ENCODE measurements around the gene STK39. TPM values are rescaled to one million over a fixed set of nuclear protein-coding genes. Genes with fewer than 3 reads are reported as not detected.

The STK39 gene
- total RNA-seq, 1 experiment from 2014 or later, result 22.1 TPM

- no CpG with 5 or more reads among the region's 6 CpGs for WGBS (ENCODE audit: extremely low coverage, insufficient read length, low lambda C conversion rate)
- Histone ChIP-seq H2AK5ac (ENCODE audit: insufficient read length, low read length) (no peak overlapping the region), H3K23me2 (ENCODE audit: insufficient read length, low read depth, low read length, poor library complexity, severe bottlenecking) (no peaks in the 10 kb centered on the region), H2AFZ (ENCODE audit: low read length) (no peak overlapping the region), H2BK12ac (ENCODE audit: insufficient read length, low read depth, low read length) (no peak overlapping the region), H2BK120ac (ENCODE audit: low read depth, low read length, poor library complexity, severe bottlenecking) (no peak overlapping the region), H2BK15ac (ENCODE audit: low read depth, low read length) (no peak overlapping the region), H3K4me1 (ENCODE audit: insufficient read depth, low read length) (peaks cover 8% of the 10 kb centered on the region; the same call in 1 of the 2 replicates), H2BK5ac (ENCODE audit: insufficient read length, low read length) (no peak overlapping the region), H2BK20ac (ENCODE audit: low read depth, low read length, poor library complexity, severe bottlenecking) (no peak overlapping the region), H3K9me3 (ENCODE audit: control insufficient read depth, low read depth, low read length) (no peaks in the 10 kb centered on the region), H4K8ac (replicated peaks; ENCODE audit: insufficient read length, low read depth, low read length) (no peak overlapping the region), H4K91ac (ENCODE audit: insufficient read length, low read depth, low read length) (no peak overlapping the region), H3K9ac (ENCODE audit: extremely low read depth, insufficient read length, low read length) (no peak overlapping the region), H3K4ac (ENCODE audit: low read depth, low read length) (no peak overlapping the region), H3K79me2 (ENCODE audit: insufficient read depth, low read length) (no peaks in the 10 kb centered on the region), H3K27ac (ENCODE audit: insufficient read length, low read depth, low read length) (no peak overlapping the region), H3K18ac (ENCODE audit: insufficient read length, low read depth, low read length) (no peak overlapping the region), H4K20me1 (ENCODE audit: control insufficient read depth, insufficient read depth, insufficient read length) (no peaks in the 10 kb centered on the region), H3T11ph (ENCODE audit: low read length) (no peak overlapping the region), H3K23ac (ENCODE audit: insufficient read length, low read depth, low read length) (no peak overlapping the region), H3K4me2 (ENCODE audit: insufficient read depth, insufficient read length, low read length) (no peak overlapping the region), H3K56ac (ENCODE audit: insufficient read length, low read depth, low read length) (no peak overlapping the region), H4K5ac (ENCODE audit: insufficient read length, low read depth, low read length) (no peak overlapping the region), H3K79me1 (ENCODE audit: insufficient read depth, low read depth, low read length, poor library complexity, severe bottlenecking) (peaks cover 3% of the 10 kb centered on the region), H3K14ac (ENCODE audit: insufficient read depth, low read length) (no peak overlapping the region), H3K27me3 (ENCODE audit: insufficient read depth, low read length) (no peaks in the 10 kb centered on the region)
- H3K4me1 Mint-ChIP-seq, result peaks cover 43 to 45% of the 10 kb centered on the region in 2 experiments
- H3K4me3 Mint-ChIP-seq, result no peak overlapping the region
- H3K36me3 Mint-ChIP-seq (ENCODE audit: insufficient read depth in 1 of 3, low read depth in 3 of 3), result peaks cover 0 to 10% (median 4%) of the 10 kb centered on the region in 3 experiments; a peak in 3 of 7 replicates
- H3K9me3 Mint-ChIP-seq, result no peaks in the 10 kb centered on the region; a peak in 2 of 5 replicates
- H3K27me3 Mint-ChIP-seq (ENCODE audit: low read depth), result no peaks in the 10 kb centered on the region
- DNase-seq, result no peak
- TF ChIP-seq, protein P1, sequence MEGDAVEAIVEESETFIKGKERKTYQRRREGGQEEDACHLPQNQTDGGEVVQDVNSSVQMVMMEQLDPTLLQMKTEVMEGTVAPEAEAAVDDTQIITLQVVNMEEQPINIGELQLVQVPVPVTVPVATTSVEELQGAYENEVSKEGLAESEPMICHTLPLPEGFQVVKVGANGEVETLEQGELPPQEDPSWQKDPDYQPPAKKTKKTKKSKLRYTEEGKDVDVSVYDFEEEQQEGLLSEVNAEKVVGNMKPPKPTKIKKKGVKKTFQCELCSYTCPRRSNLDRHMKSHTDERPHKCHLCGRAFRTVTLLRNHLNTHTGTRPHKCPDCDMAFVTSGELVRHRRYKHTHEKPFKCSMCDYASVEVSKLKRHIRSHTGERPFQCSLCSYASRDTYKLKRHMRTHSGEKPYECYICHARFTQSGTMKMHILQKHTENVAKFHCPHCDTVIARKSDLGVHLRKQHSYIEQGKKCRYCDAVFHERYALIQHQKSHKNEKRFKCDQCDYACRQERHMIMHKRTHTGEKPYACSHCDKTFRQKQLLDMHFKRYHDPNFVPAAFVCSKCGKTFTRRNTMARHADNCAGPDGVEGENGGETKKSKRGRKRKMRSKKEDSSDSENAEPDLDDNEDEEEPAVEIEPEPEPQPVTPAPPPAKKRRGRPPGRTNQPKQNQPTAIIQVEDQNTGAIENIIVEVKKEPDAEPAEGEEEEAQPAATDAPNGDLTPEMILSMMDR (conservative IDR thresholded peaks at IDR 0.05), result no peak
- H3K27ac Mint-ChIP-seq, result peak overlapping the region in 2 of 3 experiments; percentile 7 to 16; a peak in 1 of 7 replicates
Measured at GRCh38 chr2:168200930-168201583, 46.3 kb downstream of the STK39 start.
